ENCODE results near the gene PRKD1.

DNA sequence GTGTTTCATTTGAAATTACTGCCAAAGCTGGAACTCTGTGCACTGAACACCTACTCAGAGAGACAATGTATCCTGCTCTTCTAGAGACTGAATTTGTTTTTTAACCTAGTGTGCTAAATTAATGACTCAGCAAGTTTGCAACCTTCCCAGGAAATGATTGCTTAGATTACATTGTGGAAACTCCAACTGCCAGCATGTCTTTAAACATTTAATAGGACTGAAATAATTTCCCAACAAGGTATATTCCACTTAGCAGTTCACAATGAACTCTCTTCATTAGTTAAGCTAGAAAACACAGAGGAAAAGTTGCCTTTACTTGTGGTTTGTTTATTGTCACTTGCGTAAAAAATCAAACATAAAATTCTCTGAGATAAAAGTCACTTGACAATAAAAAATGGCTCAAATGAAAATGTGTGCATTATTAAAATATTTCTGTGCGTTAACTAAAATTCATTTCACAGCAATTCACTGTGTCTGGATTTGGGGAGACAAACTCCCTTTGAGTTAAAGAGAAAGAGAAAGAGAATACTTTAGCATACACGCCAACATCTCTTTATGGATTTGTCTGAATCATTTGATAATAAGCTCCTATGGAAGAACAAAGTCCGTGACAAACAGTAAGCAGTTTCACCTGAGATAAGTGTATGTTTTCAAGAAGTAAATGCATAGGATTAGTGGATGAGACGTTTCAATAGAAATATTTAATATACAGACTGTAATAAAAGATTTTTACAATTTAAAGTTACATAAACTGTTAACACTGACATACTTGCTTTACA lies 284.0 kb downstream of the PRKD1 start:
- no peak for TF ChIP-seq CTCF (IDR thresholded peaks at IDR 0.05; ENCODE audit: low read depth, low read length)
- no peak for TF ChIP-seq EZH2phosphoT487 (IDR thresholded peaks at IDR 0.05; ENCODE audit: low read depth)
